HepG2 (cell line): ENCODE results near the gene SPAG4. TPM values are rescaled to one million over a fixed set of nuclear protein-coding genes. Genes with fewer than 3 reads are reported as not detected.

Source experiments
- ARHGAP35 ChIP-seq: sonication (generic); formaldehyde crosslinking; IDR thresholded peaks from 2 replicates; pipeline ENCODE4 v1.9.0; 2022; ENCODE audit warnings: mild to moderate bottlenecking, inconsistent platforms, moderate library complexity, missing genetic modification reagents, borderline replicate concordance
- ATF5 ChIP-seq: sonication (generic); formaldehyde crosslinking; IDR thresholded peaks from 2 replicates; pipeline ENCODE4 v1.4.0; 2020; ENCODE audit warnings: mild to moderate bottlenecking, low read depth, missing genetic modification reagents
- ATF7 ChIP-seq, 2 experiments: fragments of 450-650 bp in 1 of 2; sonication (generic) in 1 of 2; formaldehyde crosslinking in 1 of 2; IDR thresholded peaks; 2 replicates each; pipeline versions ENCODE4 v1.4.0 to v1.6.1; 2016 to 2020; ENCODE audit warnings: antibody characterized with exemption in 1 of 2, mild to moderate bottlenecking in 1 of 2, missing genetic modification reagents in 1 of 2
- FOSL2 ChIP-seq: sonication (generic); formaldehyde crosslinking; IDR thresholded peaks from 2 replicates; pipeline ENCODE4 v1.4.0; 2020; ENCODE audit warnings: missing genetic modification reagents
- FUBP1 ChIP-seq: sonication (generic); formaldehyde crosslinking; IDR thresholded peaks from 2 replicates; pipeline ENCODE4 v1.5.1; 2020; ENCODE audit warnings: missing genetic modification reagents, mild to moderate bottlenecking, borderline replicate concordance
- GABPA ChIP-seq, 2 experiments: IDR thresholded peaks; 2 replicates each; pipeline ENCODE4 v1.6.1; 2011 to 2016; ENCODE audit warnings: low read depth in 2 of 2, low read length in 1 of 2, missing biosample characterization in 1 of 2, missing genetic modification characterization in 1 of 2
- KAT8 ChIP-seq: IDR thresholded peaks from 2 replicates; pipeline ENCODE4 v1.6.1; 2016; ENCODE audit warnings: missing genetic modification reagents, missing compliant biosample characterization
- KMT2B ChIP-seq: IDR thresholded peaks from 2 replicates; pipeline ENCODE4 v1.6.1; 2016; ENCODE audit warnings: missing genetic modification reagents, missing compliant biosample characterization
- LCORL ChIP-seq, 2 experiments: fragments of 450-650 bp in 1 of 2; sonication (generic) in 1 of 2; formaldehyde crosslinking in 1 of 2; IDR thresholded peaks; 2 replicates each; pipeline versions ENCODE4 v1.5.0 to v1.6.1; 2017 to 2020; ENCODE audit warnings: antibody characterized with exemption in 1 of 2, missing genetic modification reagents in 1 of 2
- NCOR1 ChIP-seq: fragments of 200-600 bp; sonication (generic); IDR thresholded peaks from 2 replicates; pipeline ENCODE4 v1.7.0; 2017; ENCODE audit warnings: antibody characterized with exemption, low read length, borderline replicate concordance
- RARG ChIP-seq: sonication (generic); formaldehyde crosslinking; IDR thresholded peaks from 2 replicates; pipeline ENCODE4 v1.4.0; 2020; ENCODE audit warnings: low read depth, mild to moderate bottlenecking, missing genetic modification reagents
- SIN3A ChIP-seq: IDR thresholded peaks from 2 replicates; pipeline ENCODE4 v1.6.1; 2011; ENCODE audit warnings: low read depth, mild to moderate bottlenecking, control low read depth, low read length, borderline replicate concordance
- SMYD3 ChIP-seq: sonication (generic); formaldehyde crosslinking; IDR thresholded peaks from 2 replicates; pipeline ENCODE4 v1.8.1; 2023; ENCODE audit warnings: mild to moderate bottlenecking, missing genetic modification reagents
- ZNF280D ChIP-seq: sonication (generic); formaldehyde crosslinking; IDR thresholded peaks from 2 replicates; pipeline ENCODE4 v1.5.1; 2020; ENCODE audit warnings: mild to moderate bottlenecking, missing genetic modification reagents
- ZNF382 ChIP-seq: sonication (generic); formaldehyde crosslinking; IDR thresholded peaks from 2 replicates; pipeline ENCODE4 v1.5.0; 2020; ENCODE audit warnings: missing genetic modification reagents, mild to moderate bottlenecking, borderline replicate concordance
- ZNF589 ChIP-seq: sonication (generic); formaldehyde crosslinking; conservative IDR thresholded peaks from 2 replicates; pipeline ENCODE4 v1.8.0; 2022; ENCODE audit warnings: mild to moderate bottlenecking, moderate library complexity, missing genetic modification reagents
- polyA plus RNA-seq, 8 experiments: library from polyadenylated mRNA; depleted of rRNA in 3 of 8; stranded (reverse) in 7 of 8; unstranded in 1 of 8; fragments of >200 nt; fragmentation: Illumina TruSeq in 4 of 8; extraction: Trizol in 4 of 8; gene quantifications; 2 replicates each; pipeline versions ENCODE4 v1.2.1 to v1.2.3, GENCODE V29; 2011 to 2016; ENCODE audit warnings: low read depth in 4 of 8, missing spikeins in 1 of 8, mixed read lengths in 1 of 8; ENCODE audit not compliant: insufficient read depth in 1 of 8
- total RNA-seq, 5 experiments: library from RNA; depleted of rRNA; stranded (reverse); fragments of >200 nt; fragmentation: Illumina TruSeq; extraction: Trizol; gene quantifications; 2 replicates each; pipeline ENCODE4 v1.2.3, GENCODE V29; 2016; ENCODE audit warnings: low read depth in 1 of 5
- TF ChIP-seq, protein P1 (sequence below): sonication (generic); formaldehyde crosslinking; IDR thresholded peaks from 2 replicates; pipeline ENCODE4 v1.5.1; 2020; ENCODE audit warnings: missing genetic modification reagents, mild to moderate bottlenecking, borderline replicate concordance
- TF ChIP-seq, protein P2 (sequence below): sonication (generic); formaldehyde crosslinking; IDR thresholded peaks from 2 replicates; pipeline ENCODE4 v1.4.0; 2020; ENCODE audit warnings: mild to moderate bottlenecking, missing genetic modification reagents

The SPAG4 gene
- total and polyA plus RNA-seq, 2 of the 13 experiments (the other 11 are each of a cell fraction or from before 2014, with no cell fraction given), result 5.8 to 137 TPM

GRCh38 chr20:35615667-35616464 is at the start of gene SPAG4 (continued):
- TF ChIP-seq ZNF589 (CRISPR knock-in tag) (peak; percentile 99), KAT8 (peak; percentile 77), ZNF280D (CRISPR knock-in tag) (no peak), ARHGAP35 (CRISPR knock-in tag) (peak; percentile 99; the same call in 1 of the 2 replicates), ATF7 (IDR thresholded peaks at IDR 0.05) (peak; percentile 96), ATF7 (CRISPR knock-in tag; IDR thresholded peaks at IDR 0.05) (peak; percentile 68), ATF5 (CRISPR knock-in tag) (no peak; the same call in 1 of the 2 replicates), FOSL2 (CRISPR knock-in tag) (peak; percentile 35; the same call in 1 of the 2 replicates), ZNF382 (no peak; the same call in 1 of the 2 replicates), FUBP1 (CRISPR knock-in tag) (peak; percentile 94; the same call in 1 of the 2 replicates), LCORL (IDR thresholded peaks at IDR 0.05) (no peak), LCORL (CRISPR knock-in tag; IDR thresholded peaks at IDR 0.05) (no peak; the same call in 1 of the 2 replicates), KMT2B (CRISPR knock-in tag) (peak; percentile 85; the same call in 1 of the 2 replicates), RARG (CRISPR knock-in tag) (peak; percentile 65; the same call in 1 of the 2 replicates), SIN3A (peak; percentile 22; the same call in 1 of the 2 replicates), SMYD3 (CRISPR knock-in tag) (peak; percentile 77), GABPA (IDR thresholded peaks at IDR 0.05; ENCODE audit: low read depth, low read length) (no peak), GABPA (CRISPR knock-in tag; IDR thresholded peaks at IDR 0.05; ENCODE audit: low read depth) (no peak; the same call in 1 of the 2 replicates), NCOR1 (no peak)
- TF ChIP-seq, protein P1, sequence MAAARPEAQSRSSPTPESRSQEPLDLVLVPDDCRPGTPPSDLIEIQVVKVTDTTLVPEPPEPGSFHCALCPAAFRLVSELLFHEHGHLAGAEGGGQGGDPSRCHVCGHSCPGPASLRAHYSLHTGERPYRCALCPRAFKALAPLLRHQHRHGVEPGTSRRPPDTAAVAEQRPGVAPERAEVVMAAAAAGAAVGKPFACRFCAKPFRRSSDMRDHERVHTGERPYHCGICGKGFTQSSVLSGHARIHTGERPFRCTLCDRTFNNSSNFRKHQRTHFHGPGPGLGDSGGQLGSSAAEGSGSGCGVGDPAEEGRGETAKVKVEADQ, result peak; percentile 88
- TF ChIP-seq, protein P2, sequence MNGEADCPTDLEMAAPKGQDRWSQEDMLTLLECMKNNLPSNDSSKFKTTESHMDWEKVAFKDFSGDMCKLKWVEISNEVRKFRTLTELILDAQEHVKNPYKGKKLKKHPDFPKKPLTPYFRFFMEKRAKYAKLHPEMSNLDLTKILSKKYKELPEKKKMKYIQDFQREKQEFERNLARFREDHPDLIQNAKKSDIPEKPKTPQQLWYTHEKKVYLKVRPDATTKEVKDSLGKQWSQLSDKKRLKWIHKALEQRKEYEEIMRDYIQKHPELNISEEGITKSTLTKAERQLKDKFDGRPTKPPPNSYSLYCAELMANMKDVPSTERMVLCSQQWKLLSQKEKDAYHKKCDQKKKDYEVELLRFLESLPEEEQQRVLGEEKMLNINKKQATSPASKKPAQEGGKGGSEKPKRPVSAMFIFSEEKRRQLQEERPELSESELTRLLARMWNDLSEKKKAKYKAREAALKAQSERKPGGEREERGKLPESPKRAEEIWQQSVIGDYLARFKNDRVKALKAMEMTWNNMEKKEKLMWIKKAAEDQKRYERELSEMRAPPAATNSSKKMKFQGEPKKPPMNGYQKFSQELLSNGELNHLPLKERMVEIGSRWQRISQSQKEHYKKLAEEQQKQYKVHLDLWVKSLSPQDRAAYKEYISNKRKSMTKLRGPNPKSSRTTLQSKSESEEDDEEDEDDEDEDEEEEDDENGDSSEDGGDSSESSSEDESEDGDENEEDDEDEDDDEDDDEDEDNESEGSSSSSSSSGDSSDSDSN (CRISPR knock-in tag), result peak; percentile 94
